A549 treated with dexamethasone at 1 μM for 4 hours (cell line): ENCODE data around the gene CYP2F1. TPM values are rescaled to one million over a fixed set of nuclear protein-coding genes. Genes with fewer than 3 reads are reported as not detected.

Experiments used
- total RNA-seq: library from RNA; stranded (reverse); fragments of 200-300 nt; extraction: Qiagen RNA extraction; gene quantifications from 5 replicates; pipeline ENCODE4 v1.2.3, GENCODE V29; 2022

The CYP2F1 gene, protein sequence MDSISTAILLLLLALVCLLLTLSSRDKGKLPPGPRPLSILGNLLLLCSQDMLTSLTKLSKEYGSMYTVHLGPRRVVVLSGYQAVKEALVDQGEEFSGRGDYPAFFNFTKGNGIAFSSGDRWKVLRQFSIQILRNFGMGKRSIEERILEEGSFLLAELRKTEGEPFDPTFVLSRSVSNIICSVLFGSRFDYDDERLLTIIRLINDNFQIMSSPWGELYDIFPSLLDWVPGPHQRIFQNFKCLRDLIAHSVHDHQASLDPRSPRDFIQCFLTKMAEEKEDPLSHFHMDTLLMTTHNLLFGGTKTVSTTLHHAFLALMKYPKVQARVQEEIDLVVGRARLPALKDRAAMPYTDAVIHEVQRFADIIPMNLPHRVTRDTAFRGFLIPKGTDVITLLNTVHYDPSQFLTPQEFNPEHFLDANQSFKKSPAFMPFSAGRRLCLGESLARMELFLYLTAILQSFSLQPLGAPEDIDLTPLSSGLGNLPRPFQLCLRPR
- not detected in 5 replicates for total RNA-seq

DNA sequence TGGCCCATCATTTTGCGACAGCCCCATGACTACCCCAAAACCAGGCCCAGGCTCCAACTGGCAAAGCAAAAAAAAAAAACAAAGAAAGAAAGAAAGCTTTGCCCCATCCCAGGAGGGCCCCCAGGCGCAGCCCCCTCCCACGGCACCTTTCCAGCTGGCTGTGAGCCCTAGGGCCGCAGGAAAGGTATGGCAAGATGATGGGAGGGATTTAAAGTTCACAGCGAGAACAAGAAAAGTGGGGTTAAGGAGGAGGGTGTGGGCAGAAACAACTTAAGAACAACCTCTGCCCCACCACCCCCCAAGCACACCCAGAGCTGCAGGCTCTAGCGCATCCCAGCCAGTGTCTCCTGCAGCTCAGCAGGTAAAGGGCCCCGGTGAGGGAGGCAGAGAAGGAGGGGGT is at the start of gene CYP2F1:
Gene CYP2F1 (plus strand): TSS at position 301 of the 400 bp plus-strand sequence. CDS start 1,757 bp downstream, outside the sequence.

DNA sequence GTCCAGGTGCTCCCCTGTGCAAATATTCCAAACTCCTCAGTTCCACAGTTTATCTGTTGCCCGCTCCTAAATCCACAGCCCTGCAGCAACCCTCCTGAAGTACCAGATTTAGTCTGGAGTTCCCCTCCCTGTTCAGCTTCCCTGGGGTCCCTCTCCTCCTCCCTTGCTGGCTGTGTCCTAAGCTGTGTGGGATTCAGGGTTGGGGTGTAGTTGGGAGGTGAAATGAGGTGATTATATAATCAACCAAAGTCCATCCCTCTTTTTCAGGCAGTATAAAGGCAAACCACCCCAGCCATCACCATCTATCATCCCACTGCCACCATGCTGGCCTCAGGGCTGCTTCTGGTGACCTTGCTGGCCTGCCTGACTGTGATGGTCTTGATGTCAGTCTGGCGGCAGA is 26.1 kb upstream of the CYP2F1 start, which contains the start of gene CYP2A13:
Gene CYP2A13 (plus strand): TSS at position 301 of the 400 bp plus-strand sequence. CDS start 21 bp downstream, at position 322.

Other genes starting within 250 kb of the CYP2F1 start
- gene CYP2A7, start 232.2 kb upstream of the CYP2F1 start, total RNA-seq, result not detected in 5 replicates
- 0.04 TPM in 1 of 5 replicates, not detected in the others for gene CYP2B6, start 123.2 kb upstream of the CYP2F1 start, total RNA-seq
- gene CYP2A13, start 26.0 kb upstream of the CYP2F1 start, total RNA-seq, result not detected in 5 replicates
- gene CYP2S1, start 78.8 kb downstream of the CYP2F1 start, total RNA-seq, result 16.1 to 27.3 TPM (median 23.6 TPM) in 5 replicates
- gene AXL, start 104.8 kb downstream of the CYP2F1 start, total RNA-seq, result 86.6 to 117 TPM (median 114 TPM) in 5 replicates
- gene HNRNPUL1, start 149.9 kb downstream of the CYP2F1 start, total RNA-seq, result 295 to 360 TPM (median 348 TPM) in 5 replicates
- gene CCDC97, start 195.7 kb downstream of the CYP2F1 start, total RNA-seq, result 29.4 to 46.1 TPM (median 43.0 TPM) in 5 replicates
- gene TGFB1, start 239.5 kb downstream of the CYP2F1 start, total RNA-seq, result 108 to 165 TPM (median 162 TPM) in 5 replicates
- 23.3 to 27.5 TPM (median 25.3 TPM) in 5 replicates for gene B9D2, start 249.7 kb downstream of the CYP2F1 start, total RNA-seq